ENCODE measurements around the gene OR5D16. TPM values are rescaled to one million over a fixed set of nuclear protein-coding genes. Genes with fewer than 3 reads are reported as not detected.

The OR5D16 gene
- not detected for polyA plus RNA-seq (2012; ENCODE audit: low read depth, missing spikeins)

- no peak for DNase-seq (ENCODE audit: insufficient read length, low spot score)
- no peak for FAIRE-seq
- no peak for TF ChIP-seq TAF1 (IDR thresholded peaks at IDR 0.05; ENCODE audit: low read depth, low read length)
- no peak for TF ChIP-seq POU2F2 (IDR thresholded peaks at IDR 0.05; ENCODE audit: low read depth, low read length)
- no peak for TF ChIP-seq POLR2A (IDR thresholded peaks at IDR 0.05; ENCODE audit: low read depth, low read length)
- no peak for TF ChIP-seq PAX5 (IDR thresholded peaks at IDR 0.05; ENCODE audit: insufficient read depth, low read length, severe bottlenecking)
- TF ChIP-seq SPI1 (IDR thresholded peaks at IDR 0.05; ENCODE audit: low read depth, low read length): no peak
- TF ChIP-seq POLR2AphosphoS5 (IDR thresholded peaks at IDR 0.05; ENCODE audit: low read depth, low read length): no peak
These were observed at the start of gene OR5D16 for GRCh38 chr11:55838452-55838851. Gene OR5D16 (plus strand): TSS chr11:55838752. CDS start chr11:55838752, 0 bp downstream.

DNA sequence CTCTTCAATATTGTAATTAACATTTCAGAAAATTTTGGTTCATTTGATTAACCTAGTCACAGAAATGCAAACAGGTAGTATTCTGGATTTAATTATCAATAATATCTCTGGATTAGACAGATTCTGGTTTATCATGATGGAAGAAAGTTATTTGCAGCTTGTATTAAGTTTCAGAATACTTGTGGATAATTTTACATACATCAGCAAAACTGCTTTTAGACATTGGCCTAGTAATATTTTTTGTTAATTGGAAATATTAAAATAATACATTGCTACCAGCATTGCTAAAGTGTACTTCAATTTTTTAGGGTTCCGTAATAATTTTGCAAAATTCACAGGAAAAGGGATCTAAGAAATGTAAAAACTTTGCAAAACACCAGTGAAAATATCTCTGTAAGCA is 46.9 kb upstream of the OR5D16 start:
- FAIRE-seq: no peak
- TF ChIP-seq POLR2AphosphoS5 (IDR thresholded peaks at IDR 0.05; ENCODE audit: low read depth, low read length) (no peak), POLR2A (IDR thresholded peaks at IDR 0.05; ENCODE audit: low read depth, low read length) (no peak), TAF1 (IDR thresholded peaks at IDR 0.05; ENCODE audit: low read depth, low read length) (no peak), PAX5 (IDR thresholded peaks at IDR 0.05; ENCODE audit: insufficient read depth, low read length, severe bottlenecking) (no peak)
- DNase-seq (ENCODE audit: insufficient read length, low spot score): no peak

DNA sequence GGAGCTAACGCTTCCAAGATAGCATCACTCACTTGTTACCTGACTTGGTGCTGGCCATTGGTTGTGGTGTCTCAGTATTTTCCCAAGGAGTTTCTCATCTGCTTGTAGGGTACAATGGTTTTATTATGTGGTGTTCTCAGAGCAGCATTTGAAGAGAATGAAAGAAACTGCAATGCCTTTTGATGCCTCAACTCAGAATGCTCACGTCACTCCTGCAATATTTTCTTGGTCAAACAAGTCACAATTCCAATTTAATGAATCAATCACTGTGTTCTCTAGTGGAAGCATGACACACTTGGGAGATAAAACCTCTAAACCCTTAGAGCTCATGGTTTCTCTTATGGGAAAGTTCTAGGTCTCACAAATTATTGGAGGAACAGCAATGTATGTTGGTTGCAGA is 45.2 kb upstream of the OR5D16 start:
- no peak for DNase-seq (ENCODE audit: insufficient read length, low spot score)
- TF ChIP-seq POLR2A (IDR thresholded peaks at IDR 0.05; ENCODE audit: low read depth, low read length): no peak
- no peak for TF ChIP-seq POU2F2 (IDR thresholded peaks at IDR 0.05; ENCODE audit: low read depth, low read length)
- TF ChIP-seq SPI1 (IDR thresholded peaks at IDR 0.05; ENCODE audit: low read depth, low read length): no peak
- no peak for TF ChIP-seq TAF1 (IDR thresholded peaks at IDR 0.05; ENCODE audit: low read depth, low read length)
- no peak for TF ChIP-seq PAX5 (IDR thresholded peaks at IDR 0.05; ENCODE audit: insufficient read depth, low read length, severe bottlenecking)
- no peak for TF ChIP-seq POLR2AphosphoS5 (IDR thresholded peaks at IDR 0.05; ENCODE audit: low read depth, low read length)
- FAIRE-seq: no peak

DNA sequence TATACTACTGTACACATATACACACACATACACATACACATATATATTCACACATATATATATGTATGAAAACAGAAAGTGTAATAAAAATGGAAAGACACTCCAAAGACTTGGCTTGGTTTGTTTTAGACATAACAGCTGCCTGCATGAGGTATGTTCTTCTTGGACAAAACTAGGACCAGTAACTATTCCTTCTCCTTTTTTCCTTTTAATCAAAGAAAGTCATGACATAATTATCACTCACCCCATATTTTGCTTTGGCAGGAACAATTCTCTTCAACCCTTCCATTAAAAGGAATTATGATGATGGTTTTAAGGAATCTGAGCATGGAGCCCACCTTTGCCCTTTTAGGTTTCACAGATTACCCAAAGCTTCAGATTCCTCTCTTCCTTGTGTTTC is 43.3 kb upstream of the OR5D16 start, which contains the start of gene OR5D14:
OR5D14 (plus strand) TSS at position 301 of the 400 bp plus-strand sequence; CDS start at position 301, 0 bp downstream.
- TF ChIP-seq TAF1 (IDR thresholded peaks at IDR 0.05; ENCODE audit: low read depth, low read length) (no peak), POLR2A (IDR thresholded peaks at IDR 0.05; ENCODE audit: low read depth, low read length) (no peak), SPI1 (IDR thresholded peaks at IDR 0.05; ENCODE audit: low read depth, low read length) (no peak), POLR2AphosphoS5 (IDR thresholded peaks at IDR 0.05; ENCODE audit: low read depth, low read length) (no peak), PAX5 (IDR thresholded peaks at IDR 0.05; ENCODE audit: insufficient read depth, low read length, severe bottlenecking) (no peak), POU2F2 (IDR thresholded peaks at IDR 0.05; ENCODE audit: low read depth, low read length) (no peak)
- DNase-seq (ENCODE audit: insufficient read length, low spot score) (no peak), FAIRE-seq (no peak)

DNA sequence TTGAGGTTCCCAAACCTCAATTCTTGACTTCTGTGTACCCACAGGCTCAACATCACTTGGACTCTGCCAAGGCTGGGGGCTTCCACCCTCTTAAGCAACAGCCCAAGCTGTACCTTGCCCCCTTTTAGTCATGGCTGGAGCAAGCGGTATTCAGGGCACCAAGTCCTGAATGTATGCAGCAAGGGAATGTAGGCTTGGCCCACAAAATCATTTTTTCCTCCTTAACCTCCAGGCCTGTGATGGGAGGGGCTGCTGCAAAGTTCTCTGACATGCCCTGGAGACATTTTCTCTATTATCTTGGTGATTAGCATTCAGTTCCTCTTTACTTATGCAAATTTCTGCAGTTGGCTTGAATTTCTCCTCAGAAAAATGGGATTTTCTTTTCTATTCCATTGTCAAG is 32.3 kb upstream of the OR5D16 start:
- no peak for DNase-seq (ENCODE audit: insufficient read length, low spot score)
- FAIRE-seq: no peak
- TF ChIP-seq POLR2AphosphoS5 (IDR thresholded peaks at IDR 0.05; ENCODE audit: low read depth, low read length) (no peak), POLR2A (IDR thresholded peaks at IDR 0.05; ENCODE audit: low read depth, low read length) (no peak), TAF1 (IDR thresholded peaks at IDR 0.05; ENCODE audit: low read depth, low read length) (no peak), POU2F2 (IDR thresholded peaks at IDR 0.05; ENCODE audit: low read depth, low read length) (no peak), SPI1 (IDR thresholded peaks at IDR 0.05; ENCODE audit: low read depth, low read length) (no peak), PAX5 (IDR thresholded peaks at IDR 0.05; ENCODE audit: insufficient read depth, low read length, severe bottlenecking) (no peak)

DNA sequence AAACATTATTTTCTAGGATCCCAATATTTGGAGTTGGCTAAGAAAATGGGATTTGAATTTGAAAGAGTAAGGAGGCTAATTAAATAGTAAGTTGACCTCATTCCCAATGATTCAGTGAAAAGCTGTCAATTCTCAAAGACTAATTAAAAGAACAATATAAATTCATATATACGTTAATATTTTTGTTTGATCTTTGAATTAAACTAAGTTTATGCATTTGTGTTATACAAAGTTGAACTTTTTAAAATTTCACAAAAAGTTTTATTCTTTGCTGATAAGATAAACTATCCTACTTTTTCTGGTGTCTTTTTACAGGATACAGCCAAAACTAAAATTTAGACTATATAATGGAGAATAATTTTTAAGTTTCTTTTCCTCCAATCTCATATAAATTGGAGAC is 27.5 kb upstream of the OR5D16 start, which contains the start of gene OR5L1:
OR5L1 (plus strand) TSS at position 301 of the 400 bp plus-strand sequence. CDS start 100 bp downstream, outside the sequence.
- DNase-seq (ENCODE audit: insufficient read length, low spot score): no peak
- no peak for TF ChIP-seq POLR2A (IDR thresholded peaks at IDR 0.05; ENCODE audit: low read depth, low read length)
- no peak for TF ChIP-seq PAX5 (IDR thresholded peaks at IDR 0.05; ENCODE audit: insufficient read depth, low read length, severe bottlenecking)
- TF ChIP-seq POU2F2 (IDR thresholded peaks at IDR 0.05; ENCODE audit: low read depth, low read length): no peak
- TF ChIP-seq SPI1 (IDR thresholded peaks at IDR 0.05; ENCODE audit: low read depth, low read length): no peak
- TF ChIP-seq TAF1 (IDR thresholded peaks at IDR 0.05; ENCODE audit: low read depth, low read length): no peak
- TF ChIP-seq POLR2AphosphoS5 (IDR thresholded peaks at IDR 0.05; ENCODE audit: low read depth, low read length): no peak
- no peak for FAIRE-seq

- no peak for TF ChIP-seq SPI1 (IDR thresholded peaks at IDR 0.05; ENCODE audit: low read depth, low read length)
- TF ChIP-seq POU2F2 (IDR thresholded peaks at IDR 0.05; ENCODE audit: low read depth, low read length): no peak
- no peak for TF ChIP-seq POLR2AphosphoS5 (IDR thresholded peaks at IDR 0.05; ENCODE audit: low read depth, low read length)
- TF ChIP-seq PAX5 (IDR thresholded peaks at IDR 0.05; ENCODE audit: insufficient read depth, low read length, severe bottlenecking): no peak
- DNase-seq (ENCODE audit: insufficient read length, low spot score) (no peak), FAIRE-seq (no peak)
These were observed 19.2 kb upstream of the OR5D16 start, which contains the start of gene OR5D18 for GRCh38 chr11:55819330-55819729. Gene OR5D18 (plus strand): TSS chr11:55819630. CDS start chr11:55819630, 0 bp downstream.

DNA sequence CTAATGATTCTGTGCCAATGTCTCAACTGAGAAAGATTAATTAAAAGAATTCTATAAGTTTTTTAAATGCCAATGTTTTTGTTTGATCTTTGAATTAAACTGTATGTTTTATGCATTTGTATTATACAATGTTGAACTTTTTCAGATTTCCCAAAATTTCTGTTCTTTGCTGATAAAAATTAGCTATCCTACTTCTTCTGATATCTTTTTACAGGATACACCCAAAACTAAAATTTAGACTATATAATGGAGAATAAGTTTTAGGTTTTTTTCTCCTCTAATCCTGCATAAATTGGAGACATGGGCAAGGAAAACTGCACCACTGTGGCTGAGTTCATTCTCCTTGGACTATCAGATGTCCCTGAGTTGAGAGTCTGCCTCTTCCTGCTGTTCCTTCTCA is 11.6 kb upstream of the OR5D16 start, which contains the start of gene OR5L2:
OR5L2 (plus strand) TSS at position 301 of the 400 bp plus-strand sequence; CDS start at position 301, 0 bp downstream.
- no peak for FAIRE-seq
- no peak for TF ChIP-seq TAF1 (IDR thresholded peaks at IDR 0.05; ENCODE audit: low read depth, low read length)
- no peak for TF ChIP-seq POLR2AphosphoS5 (IDR thresholded peaks at IDR 0.05; ENCODE audit: low read depth, low read length)
- TF ChIP-seq POLR2A (IDR thresholded peaks at IDR 0.05; ENCODE audit: low read depth, low read length): no peak
- TF ChIP-seq SPI1 (IDR thresholded peaks at IDR 0.05; ENCODE audit: low read depth, low read length): no peak
- no peak for TF ChIP-seq POU2F2 (IDR thresholded peaks at IDR 0.05; ENCODE audit: low read depth, low read length)
- TF ChIP-seq PAX5 (IDR thresholded peaks at IDR 0.05; ENCODE audit: insufficient read depth, low read length, severe bottlenecking): no peak
- no peak for DNase-seq (ENCODE audit: insufficient read length, low spot score)

DNA sequence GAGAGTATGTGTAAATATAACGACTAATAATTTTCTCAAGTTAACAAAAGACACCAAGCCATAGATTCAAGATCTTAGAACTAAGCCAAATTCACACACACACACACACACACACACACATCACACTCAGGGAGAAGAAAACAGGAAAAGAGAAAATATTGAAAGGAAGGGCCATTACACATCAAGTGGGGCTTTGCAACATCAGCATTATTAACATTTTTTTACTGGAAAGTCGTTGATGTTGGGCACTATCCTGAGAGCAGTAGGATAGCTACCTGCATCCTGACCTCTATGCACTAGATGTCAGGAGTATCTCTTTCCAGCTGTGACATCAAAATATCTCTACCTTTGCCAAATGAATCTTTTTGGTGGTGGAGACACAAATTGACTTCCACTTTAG is 8.9 kb downstream of the OR5D16 start:
- DNase-seq (ENCODE audit: insufficient read length, low spot score): no peak
- FAIRE-seq: no peak
- TF ChIP-seq PAX5 (IDR thresholded peaks at IDR 0.05; ENCODE audit: insufficient read depth, low read length, severe bottlenecking): no peak
- no peak for TF ChIP-seq SPI1 (IDR thresholded peaks at IDR 0.05; ENCODE audit: low read depth, low read length)
- no peak for TF ChIP-seq POU2F2 (IDR thresholded peaks at IDR 0.05; ENCODE audit: low read depth, low read length)

GRCh38 chr11:55849037-55849436 is 10.5 kb downstream of the OR5D16 start:
- DNase-seq (ENCODE audit: insufficient read length, low spot score) (no peak), FAIRE-seq (no peak)
- no peak for TF ChIP-seq POU2F2 (IDR thresholded peaks at IDR 0.05; ENCODE audit: low read depth, low read length)
- TF ChIP-seq SPI1 (IDR thresholded peaks at IDR 0.05; ENCODE audit: low read depth, low read length): no peak
- TF ChIP-seq POLR2AphosphoS5 (IDR thresholded peaks at IDR 0.05; ENCODE audit: low read depth, low read length): no peak
- no peak for TF ChIP-seq PAX5 (IDR thresholded peaks at IDR 0.05; ENCODE audit: insufficient read depth, low read length, severe bottlenecking)
- no peak for TF ChIP-seq POLR2A (IDR thresholded peaks at IDR 0.05; ENCODE audit: low read depth, low read length)
- TF ChIP-seq TAF1 (IDR thresholded peaks at IDR 0.05; ENCODE audit: low read depth, low read length): no peak

All from GM12891 (cell line).